HFF-Myc (cell line): ENCODE data around the gene DOCK1.

Experiments
- DNase-seq: peaks from one replicate; pipeline ENCODE4 v3.0.0-alpha.2; 2011; ENCODE audit warnings: low read depth; ENCODE audit errors: extremely low read depth
- H3K4me3 ChIP-seq: replicated peaks from 2 replicates; pipeline ENCODE4 v1.5.1; 2011; ENCODE audit warnings: low read depth, mild to moderate bottlenecking, control low read depth, low read length
- TF ChIP-seq, protein P1 (sequence below): IDR thresholded peaks from 2 replicates; pipeline ENCODE4 v1.5.1; 2012; ENCODE audit warnings: mild to moderate bottlenecking, low read depth, low read length, control low read depth; ENCODE audit errors: missing control alignments

DOCK1 gene

DNA sequence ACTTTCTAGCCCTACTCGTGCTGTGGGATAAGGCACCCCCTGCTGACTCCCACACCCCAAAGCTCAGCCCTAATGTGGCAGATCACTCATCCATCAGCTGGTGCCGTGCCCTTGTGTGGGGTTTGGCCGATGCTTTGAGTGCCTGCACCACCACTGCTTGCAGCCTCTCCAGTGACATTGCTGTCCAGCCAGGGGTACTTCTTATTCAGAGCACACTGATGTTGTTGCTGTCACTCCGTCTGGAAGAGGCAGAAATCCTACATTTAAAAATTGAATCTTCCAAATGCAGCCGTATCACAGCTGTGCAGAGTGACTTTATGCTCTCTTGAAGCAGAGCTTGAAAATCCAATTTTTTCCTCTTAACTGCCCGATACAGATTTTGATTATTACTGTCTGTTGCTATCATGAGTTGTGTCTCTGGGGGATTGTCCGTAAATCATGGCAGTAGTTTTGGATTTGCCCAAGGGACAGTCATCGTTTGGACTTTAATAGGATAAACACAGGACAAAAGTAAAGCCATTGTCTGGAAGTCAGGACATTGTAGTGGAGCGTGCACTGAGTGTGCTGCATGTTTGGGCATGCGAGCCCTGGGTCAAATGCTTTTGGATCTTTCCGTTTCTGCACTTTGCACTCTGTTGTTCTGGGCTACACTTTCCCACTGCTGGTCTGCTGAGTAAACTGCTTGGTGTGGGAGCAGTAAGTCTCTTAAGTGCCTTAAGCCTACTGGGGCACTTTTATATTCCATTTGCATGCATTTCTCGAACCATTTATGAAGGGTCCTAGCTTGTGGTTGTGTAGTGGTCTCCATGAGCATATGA lies 128.2 kb downstream of the DOCK1 start:
- no peak overlapping the region for H3K4me3 ChIP-seq
- TF ChIP-seq, protein P1, sequence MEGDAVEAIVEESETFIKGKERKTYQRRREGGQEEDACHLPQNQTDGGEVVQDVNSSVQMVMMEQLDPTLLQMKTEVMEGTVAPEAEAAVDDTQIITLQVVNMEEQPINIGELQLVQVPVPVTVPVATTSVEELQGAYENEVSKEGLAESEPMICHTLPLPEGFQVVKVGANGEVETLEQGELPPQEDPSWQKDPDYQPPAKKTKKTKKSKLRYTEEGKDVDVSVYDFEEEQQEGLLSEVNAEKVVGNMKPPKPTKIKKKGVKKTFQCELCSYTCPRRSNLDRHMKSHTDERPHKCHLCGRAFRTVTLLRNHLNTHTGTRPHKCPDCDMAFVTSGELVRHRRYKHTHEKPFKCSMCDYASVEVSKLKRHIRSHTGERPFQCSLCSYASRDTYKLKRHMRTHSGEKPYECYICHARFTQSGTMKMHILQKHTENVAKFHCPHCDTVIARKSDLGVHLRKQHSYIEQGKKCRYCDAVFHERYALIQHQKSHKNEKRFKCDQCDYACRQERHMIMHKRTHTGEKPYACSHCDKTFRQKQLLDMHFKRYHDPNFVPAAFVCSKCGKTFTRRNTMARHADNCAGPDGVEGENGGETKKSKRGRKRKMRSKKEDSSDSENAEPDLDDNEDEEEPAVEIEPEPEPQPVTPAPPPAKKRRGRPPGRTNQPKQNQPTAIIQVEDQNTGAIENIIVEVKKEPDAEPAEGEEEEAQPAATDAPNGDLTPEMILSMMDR, result no peak
- DNase-seq, result no peak

- no peak for DNase-seq
- no peak overlapping the region for H3K4me3 ChIP-seq
- TF ChIP-seq, protein P1, result no peak
Observed at GRCh38 chr10:127034034-127034633, 128.9 kb downstream of the DOCK1 start.

- no peak for DNase-seq
- H3K4me3 ChIP-seq, result no peak overlapping the region
Observed at GRCh38 chr10:127034790-127035189, 129.6 kb downstream of the DOCK1 start.

GRCh38 chr10:127035827-127036226 lies 130.6 kb downstream of the DOCK1 start:
- H3K4me3 ChIP-seq, result no peak overlapping the region
- TF ChIP-seq, protein P1, result no peak
- no peak for DNase-seq

More at GRCh38 chr10:127034790-127035189, 129.6 kb downstream of the DOCK1 start:
- TF ChIP-seq, protein P1, result no peak

- H3K4me3 ChIP-seq, result no peak overlapping the region
- TF ChIP-seq, protein P1, result no peak
- DNase-seq, result no peak
Observed at GRCh38 chr10:127036987-127037386, 131.8 kb downstream of the DOCK1 start.

DNA sequence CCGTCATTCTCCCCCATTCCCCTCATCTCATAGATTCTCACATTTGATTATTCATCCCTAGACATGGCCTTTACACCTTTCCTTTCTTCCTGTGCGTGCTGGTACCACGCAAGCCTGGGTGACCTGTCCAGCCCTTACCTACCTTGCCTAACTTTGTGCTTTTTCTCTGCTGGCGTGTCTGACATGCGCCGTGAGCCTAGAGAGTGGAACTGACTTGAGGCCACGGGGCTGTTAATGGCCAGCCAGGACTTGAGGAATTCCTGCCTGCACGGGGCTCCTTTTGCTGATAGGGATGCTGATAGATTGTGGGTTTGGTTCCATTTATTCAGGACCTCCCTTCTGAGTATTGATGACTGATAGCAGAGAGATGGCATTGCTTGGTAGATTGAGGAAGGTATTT lies 134.2 kb downstream of the DOCK1 start:
- no peak overlapping the region for H3K4me3 ChIP-seq
- DNase-seq, result no peak
- TF ChIP-seq, protein P1, result no peak

- DNase-seq, result no peak
- TF ChIP-seq, protein P1, result no peak
- no peak overlapping the region for H3K4me3 ChIP-seq
Observed at GRCh38 chr10:127040756-127041155, 135.5 kb downstream of the DOCK1 start.
